Embryonic facial prominence (tissue), 1 donor: Measurements from ENCODE around the gene BSX.
A peak's percentile ranks its signal among the peaks of the same experiment; 100 is the strongest.

ENCODE experiments used
- DNase-seq: peaks from one replicate; pipeline ENCODE4 v3.0.0-alpha.2; 2016; ENCODE audit errors: extremely low spot score

Gene BSX

DNA sequence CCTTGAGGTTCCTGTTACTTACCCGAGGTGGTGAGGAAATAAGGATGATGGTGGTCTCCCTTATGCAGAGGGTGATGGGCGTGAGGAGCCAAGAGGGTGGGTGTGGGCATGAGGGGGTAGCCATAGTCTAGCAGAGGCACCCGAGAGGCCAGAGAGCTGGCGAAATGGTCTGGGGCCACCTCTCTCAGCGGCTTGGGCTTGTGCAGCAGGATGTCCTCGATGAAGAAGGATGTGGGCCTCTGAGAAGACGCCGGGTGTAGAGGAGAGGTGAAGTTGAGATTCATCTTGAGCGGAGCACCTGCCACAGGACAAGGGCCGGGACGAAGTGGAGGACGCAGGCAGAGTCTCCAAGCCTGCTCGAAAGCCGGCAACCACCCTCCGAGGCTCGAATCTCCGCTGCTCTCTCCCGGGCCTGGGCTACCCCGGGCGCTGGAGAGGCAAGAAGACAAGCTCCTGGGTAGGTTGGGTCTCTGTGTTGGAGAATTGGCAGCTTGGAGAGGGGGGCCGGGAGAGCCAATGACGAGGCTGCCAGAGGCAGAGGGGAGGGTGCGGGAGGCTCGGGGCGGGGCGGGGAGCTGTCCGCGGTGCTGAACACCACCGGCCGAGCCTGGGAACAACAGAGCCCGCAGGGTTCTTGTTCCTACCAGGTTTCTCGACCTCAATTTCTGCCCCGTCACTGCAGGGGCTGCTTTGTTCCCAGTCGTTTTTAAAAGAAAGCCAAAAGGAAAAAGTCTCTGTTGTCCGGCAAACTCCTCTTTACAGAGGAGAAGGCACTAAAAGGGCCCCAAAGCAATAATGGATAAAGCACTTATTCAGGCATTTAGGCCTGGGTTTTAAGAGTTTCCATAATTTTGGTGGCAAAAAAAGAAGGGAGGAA lies at the start of gene BSX:
Gene BSX (minus strand): TSS at position 447 of the 877 bp plus-strand sequence. CDS start 163 bp downstream, at position 284.
- DNase-seq = peak; percentile 23

DNA sequence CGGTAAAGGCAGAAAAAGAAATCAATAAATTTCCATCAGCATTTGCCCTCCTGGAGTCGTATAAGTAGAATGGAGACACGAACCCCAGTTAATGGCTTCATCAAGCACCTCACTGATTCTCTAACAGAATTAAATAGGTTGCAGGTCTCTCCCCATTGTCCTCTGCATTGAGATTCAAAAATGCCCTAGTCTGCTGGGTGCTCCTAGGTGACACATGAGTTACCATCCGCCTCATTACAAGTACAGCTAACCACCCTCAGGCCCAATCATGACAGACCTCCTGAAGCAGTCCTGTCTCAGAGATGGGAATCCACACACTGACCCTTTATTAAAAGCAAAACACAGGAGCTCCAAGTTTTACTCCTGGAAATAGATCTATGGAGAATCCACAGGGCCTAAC lies 48.9 kb upstream of the BSX start:
- no peak for DNase-seq

GRCh38 chr11:123020968-123021367 lies 39.3 kb upstream of the BSX start:
- DNase-seq = no peak

DNA sequence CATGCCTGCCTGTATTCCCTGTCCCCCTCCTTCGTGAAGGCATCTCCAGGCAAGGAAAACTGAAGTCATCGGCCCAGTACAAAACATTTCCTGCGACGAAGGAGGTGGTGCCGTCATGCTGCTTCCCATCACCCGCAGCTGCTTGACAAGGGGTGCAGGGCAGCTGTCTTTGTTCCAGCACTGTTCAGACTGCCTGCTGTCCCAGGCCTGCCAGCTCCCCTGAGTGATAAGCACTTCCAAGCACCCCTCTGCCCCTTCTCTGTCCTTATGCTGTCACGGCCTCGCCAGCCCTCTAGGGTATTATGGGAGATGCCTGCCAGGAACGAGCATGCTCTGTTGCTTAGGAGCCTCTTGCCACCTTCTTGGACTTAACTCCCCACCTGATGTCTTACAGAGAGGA lies 37.1 kb upstream of the BSX start:
- DNase-seq = no peak

GRCh38 chr11:123011510-123011909 lies 29.9 kb upstream of the BSX start:
- DNase-seq = no peak

DNA sequence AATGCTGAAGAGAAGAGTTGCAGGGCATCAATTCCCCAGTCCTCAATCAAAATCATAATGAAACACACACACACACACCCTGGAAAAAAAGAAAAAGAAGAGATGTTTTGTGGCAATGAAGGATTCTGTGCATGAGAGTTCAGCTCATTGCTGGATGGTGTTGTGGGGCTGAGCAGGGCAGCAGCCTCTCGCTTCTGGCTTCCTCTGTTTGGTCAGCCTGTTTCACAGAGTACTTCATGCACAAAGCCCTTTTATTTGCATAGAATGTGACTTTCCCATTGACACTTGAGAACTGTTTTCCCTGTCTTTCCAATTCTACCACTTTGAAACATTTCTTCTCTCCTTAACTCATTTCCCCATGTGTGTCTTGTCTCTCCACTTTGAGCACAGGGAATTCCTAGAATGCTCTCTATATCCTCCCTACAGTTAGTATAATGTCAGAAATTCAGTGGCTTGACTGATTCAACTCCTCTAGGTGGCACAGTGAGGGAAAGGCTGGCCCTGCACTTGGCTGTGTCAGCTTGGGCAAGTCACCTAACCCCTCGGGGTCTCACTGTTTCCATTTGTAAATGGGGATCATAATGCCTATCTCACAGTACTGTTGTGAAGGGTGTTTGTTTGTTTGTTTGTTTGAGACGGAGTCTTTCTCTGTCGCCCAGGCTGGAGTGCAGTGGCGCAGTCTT lies 25.4 kb upstream of the BSX start:
- DNase-seq = no peak

- no peak for DNase-seq
Observed at GRCh38 chr11:123000721-123001120, 19.1 kb upstream of the BSX start.

- DNase-seq = no peak
Observed at GRCh38 chr11:122998727-122999366, 17.2 kb upstream of the BSX start.

DNA sequence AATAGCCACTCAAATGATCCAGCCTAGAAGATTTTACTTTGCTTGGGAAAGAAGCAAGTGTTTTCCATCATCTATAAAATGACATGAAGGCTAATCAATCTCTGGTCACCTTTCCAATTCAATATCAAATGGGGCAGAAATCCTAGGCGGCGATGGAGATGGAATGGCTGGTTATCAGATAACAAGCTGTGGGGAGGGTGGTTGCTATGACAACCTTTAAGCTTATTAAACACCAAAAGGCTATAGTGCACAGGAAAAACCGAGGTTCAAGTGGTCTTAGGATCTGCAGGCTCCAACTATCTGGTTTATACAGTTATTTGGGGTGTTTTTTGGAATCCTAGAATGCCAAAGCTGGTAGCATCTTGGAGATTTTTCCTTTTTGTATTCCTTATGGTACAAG lies 13.9 kb upstream of the BSX start:
- DNase-seq = no peak

- DNase-seq = no peak
Observed at GRCh38 chr11:122984186-122985011, 2.8 kb upstream of the BSX start.

- no peak for DNase-seq
Observed at GRCh38 chr11:122983438-122984185, 2.0 kb upstream of the BSX start.

DNA sequence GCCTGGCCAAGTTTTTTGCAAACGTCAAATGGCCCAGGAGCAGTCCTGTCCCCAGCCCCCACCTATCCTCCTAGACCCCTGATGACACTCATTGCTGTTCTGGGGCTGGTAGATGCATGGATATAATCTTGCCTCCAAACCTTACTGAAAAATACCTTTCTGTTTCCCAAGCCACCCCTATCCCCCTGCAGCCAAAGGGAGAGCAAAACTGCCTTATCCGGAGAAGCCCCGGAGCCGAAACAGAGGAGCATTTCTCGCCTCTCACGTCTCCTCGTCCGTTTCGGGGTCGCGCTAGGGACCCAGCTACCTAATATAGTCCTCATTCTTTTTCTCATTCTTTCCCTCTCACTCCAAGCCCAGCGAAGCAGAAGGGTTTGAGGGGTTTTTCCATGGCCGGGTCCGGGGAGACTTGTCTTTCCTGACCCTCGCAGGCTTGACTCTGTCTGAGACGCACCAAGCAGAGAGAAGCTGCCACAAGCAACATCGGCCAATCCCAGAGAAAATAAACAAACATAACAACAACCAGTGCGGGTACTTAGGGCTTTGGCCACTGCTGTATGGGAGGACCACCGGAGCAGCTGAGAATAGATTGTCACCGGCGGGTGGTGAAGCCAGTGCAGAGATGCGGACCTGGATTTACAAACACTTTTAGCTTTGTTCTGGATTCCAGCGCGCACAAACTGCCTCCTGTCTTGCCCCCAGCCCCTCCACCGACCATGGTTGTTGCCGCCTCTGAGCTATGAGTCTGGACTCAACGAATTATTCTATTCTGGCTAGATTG lies 1.6 kb downstream of the BSX start:
- no peak for DNase-seq

DNA sequence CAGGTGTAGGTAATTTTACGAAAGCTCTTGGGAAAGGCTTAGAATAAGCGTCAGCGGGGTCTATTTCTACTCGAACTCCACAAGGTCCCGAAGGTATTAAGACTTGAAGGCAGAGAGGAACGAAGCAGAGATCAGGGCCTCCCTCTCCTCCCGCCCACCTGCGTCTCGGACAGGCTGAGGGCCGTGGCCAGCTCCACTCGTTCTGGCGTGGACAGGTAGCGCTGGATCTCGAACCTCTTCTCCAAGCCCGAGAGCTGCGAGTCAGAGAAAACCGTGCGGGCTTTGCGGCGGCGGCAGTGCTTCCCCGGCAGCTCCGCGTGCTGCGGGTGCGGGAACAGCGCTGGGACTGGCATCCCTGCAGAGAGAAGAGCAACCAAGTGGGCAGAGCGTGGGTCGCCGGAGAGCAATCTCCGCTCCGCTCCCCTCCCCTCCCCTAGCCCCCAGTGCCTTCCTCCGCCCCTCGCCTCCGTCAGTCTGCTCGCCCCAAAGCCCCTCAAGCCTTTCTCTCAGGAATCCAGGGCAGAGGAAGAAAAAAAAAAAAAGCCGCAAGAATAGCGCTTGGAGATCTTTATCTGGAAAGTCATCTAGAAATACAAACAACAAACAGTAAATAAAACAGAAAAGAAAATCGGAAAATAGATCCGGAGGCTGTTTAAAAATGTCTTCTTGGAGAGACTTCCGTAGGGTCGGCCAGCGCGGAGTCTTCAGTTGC lies 2.4 kb downstream of the BSX start:
- no peak for DNase-seq

- DNase-seq = no peak
Observed at GRCh38 chr11:122978299-122978620, 3.4 kb downstream of the BSX start.

DNA sequence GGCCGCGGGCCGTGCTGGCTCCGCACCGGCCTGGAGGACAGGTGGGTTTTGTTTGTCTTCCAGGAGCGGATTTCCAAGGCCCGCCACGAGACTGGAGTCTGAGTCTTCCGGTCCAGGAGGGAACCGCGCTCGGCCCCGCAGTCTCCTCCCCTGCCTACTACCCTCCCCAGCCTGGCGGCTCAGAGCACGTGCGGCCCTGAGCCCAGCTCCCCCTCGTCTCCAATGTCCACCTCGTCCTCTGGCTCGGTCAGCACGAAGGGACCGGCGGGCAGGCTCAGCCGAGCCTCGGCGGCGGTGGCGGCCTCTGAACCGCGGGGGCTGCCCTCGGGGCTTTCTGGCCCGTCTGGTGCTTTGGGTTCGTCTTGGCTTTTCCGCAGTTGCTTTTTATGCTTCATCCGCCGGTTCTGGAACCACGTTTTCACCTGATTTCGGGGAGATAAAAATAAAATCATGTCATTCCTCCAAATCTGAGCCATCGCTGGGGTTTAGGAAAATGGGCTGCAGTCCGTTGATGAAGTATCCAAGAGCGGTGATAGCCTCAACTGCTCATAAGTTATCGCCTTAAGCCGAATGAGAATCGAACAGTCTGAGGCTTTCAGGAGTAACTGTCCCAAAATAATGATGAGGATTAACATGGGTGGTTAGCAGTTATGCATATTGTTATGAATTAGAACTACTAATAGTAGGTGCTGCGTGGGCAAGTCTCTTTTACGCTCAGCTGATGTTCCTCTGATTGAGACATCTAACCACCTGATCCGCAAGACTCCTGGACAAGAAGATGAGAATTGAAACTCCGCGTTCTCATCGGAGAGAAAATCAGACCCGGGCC lies 4.0 kb downstream of the BSX start:
- DNase-seq = no peak

DNA sequence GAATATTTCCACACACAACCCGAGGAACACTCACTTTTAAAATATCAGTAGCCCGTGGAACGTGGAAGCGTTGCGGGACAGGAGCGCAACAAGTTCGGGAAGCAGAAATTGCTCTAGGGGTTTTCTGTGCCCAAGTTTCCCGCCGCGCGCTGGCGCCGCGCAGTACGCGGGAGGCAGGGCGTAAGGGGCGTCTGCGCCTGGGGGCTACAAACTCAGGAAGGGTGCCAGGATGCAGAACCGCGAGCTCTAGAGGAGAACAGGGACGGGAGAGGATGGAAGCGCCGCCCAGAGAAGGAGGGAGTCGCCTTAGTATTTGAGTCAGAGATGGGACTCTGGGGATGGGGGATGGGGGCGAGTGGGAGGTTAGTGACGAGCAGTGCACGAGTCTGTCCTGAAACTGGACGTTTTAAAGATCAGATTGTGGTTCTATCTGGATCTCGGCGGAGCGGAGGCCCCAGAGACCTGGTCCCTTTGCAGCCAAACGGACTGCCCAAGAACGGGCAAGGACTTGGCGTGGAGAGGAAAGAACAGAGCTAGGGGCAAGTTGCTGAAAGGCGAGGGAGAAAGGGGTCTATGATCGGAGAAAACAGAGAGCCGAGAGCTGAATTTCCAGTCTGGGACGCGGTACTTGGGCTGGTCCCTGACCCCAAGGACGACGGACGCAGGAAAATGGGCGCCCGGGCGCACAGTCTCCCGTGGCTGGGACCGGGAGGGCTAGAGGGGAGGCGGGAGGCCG lies 4.7 kb downstream of the BSX start:
- DNase-seq = no peak

DNA sequence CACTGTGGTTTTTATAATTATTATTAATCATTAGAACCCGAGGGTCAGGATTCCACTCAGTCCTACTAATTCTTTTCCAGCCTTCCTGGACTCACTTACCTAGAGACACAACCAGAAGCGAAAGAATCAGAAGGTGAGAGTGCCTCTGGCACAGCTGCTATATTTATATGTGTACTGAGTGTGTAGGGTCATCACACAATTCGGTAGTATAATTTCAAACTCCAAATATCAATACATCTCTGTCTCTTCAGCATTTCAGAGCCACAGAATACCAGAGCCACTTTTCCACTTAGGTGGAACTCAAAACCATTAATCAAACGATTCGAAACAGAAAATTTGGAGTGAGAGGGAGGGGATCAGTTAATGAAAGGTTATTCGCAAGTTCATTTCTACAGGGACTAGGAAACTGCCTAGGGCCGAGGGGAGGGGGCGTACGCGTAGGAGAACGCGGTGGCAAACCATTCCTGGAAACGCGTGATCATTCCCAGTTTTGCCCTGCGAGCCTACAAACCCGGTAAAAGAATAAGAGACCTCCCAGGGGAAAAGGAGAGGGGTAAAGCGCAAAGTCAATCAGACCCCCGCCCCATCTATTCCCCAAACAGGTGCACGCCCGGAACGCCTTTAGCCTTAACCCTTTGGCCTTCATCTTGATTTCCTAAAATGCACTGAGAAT lies 5.4 kb downstream of the BSX start:
- DNase-seq = no peak

DNA sequence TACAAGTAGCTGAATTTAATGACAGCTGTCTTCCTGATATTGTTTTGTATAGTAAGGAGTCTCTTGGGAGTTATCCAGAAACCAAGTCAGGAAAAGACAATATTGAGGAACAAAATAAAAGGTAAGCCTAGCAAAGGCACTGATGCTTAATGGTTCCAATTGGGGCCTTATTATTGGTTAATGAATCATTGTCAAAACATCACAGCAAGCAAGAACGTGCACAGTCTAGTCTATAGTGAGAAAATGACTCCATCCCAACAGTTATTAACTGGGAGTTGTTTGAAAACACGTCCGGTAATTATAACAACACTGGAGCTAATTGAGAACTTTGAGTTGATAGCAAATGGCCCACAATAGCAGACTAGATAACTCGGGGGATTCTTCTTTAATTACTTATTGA lies 17.7 kb downstream of the BSX start:
- no peak for DNase-seq
